ENCODE measurements around the gene GRHL1. TPM values are rescaled to one million over a fixed set of nuclear protein-coding genes. Genes with fewer than 3 reads are reported as not detected.
"Not testable (repeated sequence)": the region's sequence is repeated elsewhere in the genome, so short reads cannot be mapped to it uniquely, and the experiment has no call there.

The GRHL1 gene
- total RNA-seq, 1 experiment from 2014 or later = 10.3 TPM

DNA sequence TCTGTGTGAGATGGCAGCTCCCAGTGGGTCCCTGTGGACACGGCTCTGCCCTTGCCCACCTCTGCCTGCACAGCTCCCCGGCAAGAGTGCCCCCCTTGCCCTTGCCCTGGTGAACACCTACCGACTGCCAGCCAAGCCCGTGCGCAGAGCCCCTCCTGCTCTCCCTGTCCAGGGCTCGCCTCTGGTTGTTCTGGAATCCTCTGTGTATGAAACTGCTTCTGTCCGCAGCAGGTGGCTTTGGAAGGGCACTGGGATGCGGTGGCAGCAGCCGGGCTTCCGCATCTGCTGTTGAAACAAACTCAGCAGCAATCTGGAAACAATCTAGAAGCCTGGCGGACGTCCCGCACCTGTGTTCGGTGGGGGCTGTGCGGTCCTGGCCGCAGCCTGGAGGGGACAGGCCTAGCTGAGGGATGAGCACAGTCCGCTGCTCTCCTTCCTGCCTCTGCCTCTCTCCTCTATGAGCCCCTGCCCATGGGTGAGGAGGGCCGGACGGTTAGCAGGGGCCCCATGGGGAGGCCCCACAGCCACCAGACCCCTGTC is 57.8 kb downstream of the GRHL1 start:
- H3K27ac ChIP-seq (ENCODE audit: low read length) = no peak overlapping the region
- no peak overlapping the region for H3K4me3 ChIP-seq (ENCODE audit: low read length)
- ChIA-PET POLR2A (ENCODE audit: unreplicated experiment) (interaction anchor here (0.6 kb wide), 1 partner anchor 1059 kb away, joined by 3 read pairs; no protein-coding TSS in a partner anchor), CTCF (no interaction called here)
- no peaks in the 10 kb centered on the region for H3K27me3 ChIP-seq (ENCODE audit: low read length)
- no peak overlapping the region for H3K4me2 ChIP-seq (ENCODE audit: low read length)
- no peaks in the 10 kb centered on the region for H3K9me3 ChIP-seq (ENCODE audit: low read length)
- H3K9me2 ChIP-seq (replicated peaks; ENCODE audit: low read length) = no peaks in the 10 kb centered on the region
- H3F3A ChIP-seq (ENCODE audit: low read length, unreplicated experiment) = no peaks in the 10 kb centered on the region
- TF ChIP-seq EZH2 (IDR thresholded peaks at IDR 0.05; ENCODE audit: low read length, unreplicated experiment) (no peak), EZH2phosphoT487 (IDR thresholded peaks at IDR 0.05; ENCODE audit: borderline replicate concordance, low read length) (no peak), CTCF (conservative IDR thresholded peaks at IDR 0.05; ENCODE audit: low read depth, low read length) (no peak)
- DNase-seq (no peak), ATAC-seq (no peak)
- no peak overlapping the region for H3K9ac ChIP-seq (ENCODE audit: low read length)
- no peak overlapping the region for H2AFZ ChIP-seq (ENCODE audit: low read length)
- no TSS peak for BruUV-seq (replicated peaks)
- H3K4me1 ChIP-seq (ENCODE audit: insufficient read depth, low read length) = peaks cover 9% of the 10 kb centered on the region; the same call in 1 of the 2 replicates
- intact Hi-C loops (cut with micrococcal nuclease) = no loop called here
- no peaks in the 10 kb centered on the region for H3K36me3 ChIP-seq (ENCODE audit: low read depth, low read length)
- H3K79me2 ChIP-seq (ENCODE audit: low read length) = no peaks in the 10 kb centered on the region
- H4K20me1 ChIP-seq (ENCODE audit: low read length) = no peaks in the 10 kb centered on the region

GRCh38 chr2:10009811-10010781 is 58.6 kb downstream of the GRHL1 start:
- no peak overlapping the region for H2AFZ ChIP-seq (ENCODE audit: low read length)
- BruUV-seq (replicated peaks) = no TSS peak

GRCh38 chr2:10010861-10011605 is 59.5 kb downstream of the GRHL1 start:
- not testable (repeated sequence) for H3K4me2 ChIP-seq (ENCODE audit: low read length)

More at GRCh38 chr2:10009811-10010781, 58.6 kb downstream of the GRHL1 start:
- Histone ChIP-seq H3K9ac (ENCODE audit: low read length) (no peak overlapping the region), H3F3A (ENCODE audit: low read length, unreplicated experiment) (no peaks in the 10 kb centered on the region), H3K9me3 (ENCODE audit: low read length) (no peaks in the 10 kb centered on the region), H3K79me2 (ENCODE audit: low read length) (no peaks in the 10 kb centered on the region), H3K4me2 (ENCODE audit: low read length) (no peak overlapping the region), H3K27me3 (ENCODE audit: low read length) (no peaks in the 10 kb centered on the region), H3K27ac (ENCODE audit: low read length) (no peak overlapping the region), H4K20me1 (ENCODE audit: low read length) (no peaks in the 10 kb centered on the region), H3K36me3 (ENCODE audit: low read depth, low read length) (no peaks in the 10 kb centered on the region), H3K9me2 (replicated peaks; ENCODE audit: low read length) (no peaks in the 10 kb centered on the region), H3K4me1 (ENCODE audit: insufficient read depth, low read length) (peaks cover 9% of the 10 kb centered on the region; the same call in 1 of the 2 replicates), H3K4me3 (ENCODE audit: low read length) (no peak overlapping the region)
- ChIA-PET CTCF (no interaction called here), POLR2A (ENCODE audit: unreplicated experiment) (no interaction called here)
- DNase-seq (peak; percentile 9), ATAC-seq (peak; percentile 45)
- TF ChIP-seq EZH2phosphoT487 (IDR thresholded peaks at IDR 0.05; ENCODE audit: borderline replicate concordance, low read length) (no peak), EZH2 (IDR thresholded peaks at IDR 0.05; ENCODE audit: low read length, unreplicated experiment) (no peak), CTCF (conservative IDR thresholded peaks at IDR 0.05; ENCODE audit: low read depth, low read length) (no peak)
- intact Hi-C loops (cut with micrococcal nuclease) = no loop called here

GRCh38 chr2:10011606-10012325 is 60.3 kb downstream of the GRHL1 start:
- H3K4me2 ChIP-seq (ENCODE audit: low read length); H3K27me3 ChIP-seq (ENCODE audit: low read length); H2AFZ ChIP-seq (ENCODE audit: low read length); H3K36me3 ChIP-seq (ENCODE audit: low read depth, low read length); H3F3A ChIP-seq (ENCODE audit: low read length, unreplicated experiment); H3K9me3 ChIP-seq (ENCODE audit: low read length); H3K4me1 ChIP-seq (ENCODE audit: insufficient read depth, low read length); CTCF ChIA-PET; DNase-seq; BruUV-seq (replicated peaks); H3K9ac ChIP-seq (ENCODE audit: low read length); H3K27ac ChIP-seq (ENCODE audit: low read length); intact Hi-C loops (cut with micrococcal nuclease); H3K9me2 ChIP-seq (replicated peaks; ENCODE audit: low read length); ATAC-seq; H3K4me3 ChIP-seq (ENCODE audit: low read length); POLR2A ChIA-PET (ENCODE audit: unreplicated experiment); H4K20me1 ChIP-seq (ENCODE audit: low read length); H3K79me2 ChIP-seq (ENCODE audit: low read length): not testable (repeated sequence)

More at GRCh38 chr2:10010861-10011605, 59.5 kb downstream of the GRHL1 start:
- H3K9me2 ChIP-seq (replicated peaks; ENCODE audit: low read length); H3K9me3 ChIP-seq (ENCODE audit: low read length); BruUV-seq (replicated peaks); H2AFZ ChIP-seq (ENCODE audit: low read length); H3K4me1 ChIP-seq (ENCODE audit: insufficient read depth, low read length); H3K27ac ChIP-seq (ENCODE audit: low read length); POLR2A ChIA-PET (ENCODE audit: unreplicated experiment); ATAC-seq; H3K9ac ChIP-seq (ENCODE audit: low read length); CTCF ChIA-PET; H3K4me3 ChIP-seq (ENCODE audit: low read length); H3K79me2 ChIP-seq (ENCODE audit: low read length); DNase-seq; H3K27me3 ChIP-seq (ENCODE audit: low read length); H3F3A ChIP-seq (ENCODE audit: low read length, unreplicated experiment); intact Hi-C loops (cut with micrococcal nuclease); H4K20me1 ChIP-seq (ENCODE audit: low read length); H3K36me3 ChIP-seq (ENCODE audit: low read depth, low read length): not testable (repeated sequence)

Measured in PC-3 (cell line).